ENCODE results near the gene MACROD2. TPM values are rescaled to one million over a fixed set of nuclear protein-coding genes. Genes with fewer than 3 reads are reported as not detected.
"Not testable (repeated sequence)": the region's sequence is repeated elsewhere in the genome, so short reads cannot be mapped to it uniquely, and the experiment has no call there.

Gene MACROD2
- total RNA-seq, 1 donor from 2014 or later = 78.2 TPM

DNA sequence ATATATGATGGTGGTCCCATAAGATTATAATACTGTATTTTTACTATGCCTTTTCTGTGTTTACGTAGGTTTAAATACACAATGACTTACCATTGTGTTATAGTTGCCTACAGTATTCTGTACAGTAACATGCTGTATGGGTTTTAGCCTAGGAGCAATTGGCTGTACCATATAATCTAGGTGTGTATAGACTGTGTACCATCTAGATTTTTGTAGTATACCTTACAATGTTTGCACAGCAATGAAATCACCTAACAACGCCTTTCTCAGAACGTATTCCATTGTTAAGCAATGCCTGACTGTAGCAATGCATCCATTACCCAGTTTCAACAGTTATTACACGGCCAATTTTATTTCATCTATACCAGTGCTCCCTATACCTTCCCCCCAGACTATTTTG lies 10.7 kb downstream of the MACROD2 start:
- H3K9me3 ChIP-seq = no peaks in the 10 kb centered on the region
- no peaks in the 10 kb centered on the region for H3K27me3 ChIP-seq
- no peak for ATAC-seq
- TF ChIP-seq CTCF (IDR thresholded peaks at IDR 0.05) = no peak
- no peak overlapping the region for H3K27ac ChIP-seq
- intact Hi-C loops (cut with DNase I) = no loop called here
- H3K36me3 ChIP-seq = no peaks in the 10 kb centered on the region
- no peak overlapping the region for H3K4me3 ChIP-seq
- no peaks in the 10 kb centered on the region for H3K4me1 ChIP-seq
- DNase-seq = no peak

DNA sequence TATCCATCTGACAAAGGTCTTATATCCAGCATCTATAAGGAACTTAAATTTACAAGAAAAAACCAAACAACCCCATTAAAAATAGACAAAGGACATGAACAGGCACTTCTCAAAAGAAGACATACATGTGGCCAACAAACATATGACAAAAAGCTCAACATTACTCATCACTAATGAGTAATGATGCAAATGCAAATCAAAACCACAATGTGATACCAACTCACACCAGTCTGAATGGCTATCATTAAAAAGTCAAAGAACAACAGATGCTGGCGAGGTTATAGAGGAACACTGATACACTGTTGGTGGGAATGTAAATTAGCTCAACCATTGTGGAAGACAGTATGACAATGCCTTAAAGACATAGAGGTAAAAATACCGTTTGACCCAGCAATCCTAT lies 13.9 kb downstream of the MACROD2 start:
- ATAC-seq = no peak
- TF ChIP-seq CTCF (IDR thresholded peaks at IDR 0.05) = no peak
- intact Hi-C loops (cut with DNase I) = no loop called here
- H3K27me3 ChIP-seq = no peaks in the 10 kb centered on the region
- H3K27ac ChIP-seq = no peak overlapping the region
- DNase-seq = no peak
- no peaks in the 10 kb centered on the region for H3K4me1 ChIP-seq
- no peak overlapping the region for H3K4me3 ChIP-seq
- no peaks in the 10 kb centered on the region for H3K36me3 ChIP-seq
- H3K9me3 ChIP-seq = no peaks in the 10 kb centered on the region

DNA sequence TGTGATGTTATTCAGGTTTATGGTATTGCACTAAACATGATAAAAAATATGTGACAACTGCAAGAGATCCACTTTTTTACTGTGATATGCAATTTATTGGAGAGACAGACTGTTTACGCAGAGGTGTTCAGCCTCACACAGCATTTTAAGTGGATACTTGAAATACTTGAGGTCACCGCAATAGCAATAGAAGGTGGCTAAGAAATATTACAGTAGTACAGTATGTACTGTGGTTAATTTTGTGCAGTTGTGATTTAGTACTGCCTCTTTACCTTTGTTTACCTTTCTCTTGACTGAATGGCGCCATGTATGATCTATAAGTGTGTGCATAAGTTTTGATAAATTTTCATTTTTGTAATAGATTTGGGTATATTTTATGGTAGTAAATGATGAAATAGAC lies 17.4 kb downstream of the MACROD2 start:
- TF ChIP-seq CTCF (IDR thresholded peaks at IDR 0.05) = no peak
- Histone ChIP-seq H3K4me3 (no peak overlapping the region), H3K27ac (no peak overlapping the region), H3K36me3 (no peaks in the 10 kb centered on the region), H3K27me3 (no peaks in the 10 kb centered on the region), H3K4me1 (no peaks in the 10 kb centered on the region), H3K9me3 (no peaks in the 10 kb centered on the region)
- DNase-seq (no peak), ATAC-seq (peak; percentile 88)
- intact Hi-C loops (cut with DNase I) = no loop called here

DNA sequence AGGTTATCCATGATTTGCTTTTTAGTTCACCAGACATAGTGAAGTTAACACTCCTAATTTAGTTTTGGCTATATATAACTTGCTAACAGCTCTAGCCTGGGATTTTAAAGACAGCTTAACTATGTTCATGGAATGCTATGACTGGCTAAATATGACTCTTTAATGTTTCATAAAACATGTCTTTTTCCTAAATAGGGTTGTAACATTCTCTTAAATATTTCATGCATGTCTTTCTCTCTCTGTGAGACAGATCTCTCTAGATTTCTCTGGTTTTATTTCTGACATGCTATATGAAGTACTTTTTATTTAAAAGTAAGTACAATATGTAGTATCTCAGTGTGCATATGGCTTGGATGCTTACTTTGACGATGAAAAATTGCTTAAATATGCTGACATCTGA lies 35.7 kb downstream of the MACROD2 start:
- Histone ChIP-seq H3K9me3 (no peaks in the 10 kb centered on the region), H3K4me3 (no peak overlapping the region), H3K4me1 (no peaks in the 10 kb centered on the region), H3K27ac (no peak overlapping the region), H3K36me3 (no peaks in the 10 kb centered on the region), H3K27me3 (no peaks in the 10 kb centered on the region)
- no peak for ATAC-seq
- TF ChIP-seq CTCF (IDR thresholded peaks at IDR 0.05) = no peak
- no peak for DNase-seq
- intact Hi-C loops (cut with DNase I) = no loop called here

- ATAC-seq (no peak), DNase-seq (no peak)
- H3K4me3 ChIP-seq = no peak overlapping the region
- no peak overlapping the region for H3K27ac ChIP-seq
- no peaks in the 10 kb centered on the region for H3K4me1 ChIP-seq
- no peaks in the 10 kb centered on the region for H3K27me3 ChIP-seq
- no peaks in the 10 kb centered on the region for H3K9me3 ChIP-seq
- no peak for TF ChIP-seq CTCF (IDR thresholded peaks at IDR 0.05)
- H3K36me3 ChIP-seq = no peaks in the 10 kb centered on the region
- intact Hi-C loops (cut with DNase I) = no loop called here
Observed at GRCh38 chr20:14033310-14033709, 38.0 kb downstream of the MACROD2 start.

DNA sequence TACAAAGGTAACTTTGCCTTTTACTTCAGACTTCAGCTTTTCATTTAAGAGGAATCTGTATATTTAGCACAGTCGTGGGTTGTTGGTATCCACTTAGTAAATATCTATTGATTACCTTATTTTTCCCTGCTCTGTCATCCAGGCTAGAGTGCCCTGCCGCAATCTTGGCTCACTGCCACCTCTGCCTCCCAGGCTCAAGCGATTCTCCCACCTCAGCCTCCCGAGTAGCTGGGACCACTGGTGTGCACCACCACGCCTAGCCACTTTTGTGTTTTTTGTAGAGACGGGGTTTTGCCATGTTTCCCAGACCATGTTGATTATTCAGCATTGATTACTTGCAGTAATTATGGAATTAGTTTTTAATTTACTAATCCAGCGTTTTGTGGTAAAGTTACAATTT lies 41.3 kb downstream of the MACROD2 start:
- Histone ChIP-seq H3K9me3 (no peaks in the 10 kb centered on the region), H3K27ac (no peak overlapping the region), H3K27me3 (no peaks in the 10 kb centered on the region), H3K36me3 (no peaks in the 10 kb centered on the region), H3K4me1 (no peaks in the 10 kb centered on the region), H3K4me3 (no peak overlapping the region)
- ATAC-seq (no peak), DNase-seq (no peak)
- intact Hi-C loops (cut with DNase I) = no loop called here
- TF ChIP-seq CTCF (IDR thresholded peaks at IDR 0.05) = no peak

DNA sequence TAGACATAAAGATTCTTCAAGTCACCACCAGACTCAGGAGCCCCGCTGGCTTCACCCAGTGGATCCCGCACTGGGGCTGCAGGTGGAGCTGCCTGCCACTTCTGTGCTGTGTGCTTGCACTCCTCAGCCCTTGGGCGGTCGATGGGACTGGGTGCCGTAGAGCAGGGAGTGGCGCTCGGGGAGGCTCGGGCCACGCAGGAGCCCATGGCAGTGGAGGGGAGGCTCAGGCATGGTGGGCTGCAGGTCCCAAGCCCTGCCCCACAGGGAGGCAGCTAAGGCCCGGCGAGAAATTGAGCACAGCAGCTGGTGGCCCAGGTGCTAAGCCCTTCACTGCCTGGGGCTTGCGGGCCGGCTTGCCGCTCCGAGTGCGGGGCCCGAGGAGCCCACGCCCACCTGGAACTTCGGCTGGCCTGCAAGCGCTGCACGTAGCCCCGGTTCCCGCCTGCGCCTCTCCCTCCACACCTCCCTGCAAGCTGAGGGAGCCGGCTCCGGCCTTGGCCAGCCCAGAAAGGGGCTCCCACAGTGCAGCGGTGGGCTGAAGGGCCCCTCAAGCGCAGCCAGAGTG lies 49.5 kb downstream of the MACROD2 start:
- H3K4me1 ChIP-seq; H3K9me3 ChIP-seq; H3K27ac ChIP-seq; H3K36me3 ChIP-seq; ATAC-seq; H3K4me3 ChIP-seq; H3K27me3 ChIP-seq; intact Hi-C loops (cut with DNase I): not testable (repeated sequence)
- DNase-seq = peak; percentile 47

All from upper lobe of right lung (tissue), 1 donor.